HG03469 (cell line): ENCODE data around the gene RPS24.

Source experiments
- ATAC-seq: cut with Tn5 transposase; IDR thresholded peaks from one replicate; pipeline ENCODE4 v1.9.1; 2021; ENCODE audit warnings: mild to moderate bottlenecking, moderate library complexity, moderate number of reproducible peaks; ENCODE audit not compliant: unreplicated experiment

The RPS24 gene

DNA sequence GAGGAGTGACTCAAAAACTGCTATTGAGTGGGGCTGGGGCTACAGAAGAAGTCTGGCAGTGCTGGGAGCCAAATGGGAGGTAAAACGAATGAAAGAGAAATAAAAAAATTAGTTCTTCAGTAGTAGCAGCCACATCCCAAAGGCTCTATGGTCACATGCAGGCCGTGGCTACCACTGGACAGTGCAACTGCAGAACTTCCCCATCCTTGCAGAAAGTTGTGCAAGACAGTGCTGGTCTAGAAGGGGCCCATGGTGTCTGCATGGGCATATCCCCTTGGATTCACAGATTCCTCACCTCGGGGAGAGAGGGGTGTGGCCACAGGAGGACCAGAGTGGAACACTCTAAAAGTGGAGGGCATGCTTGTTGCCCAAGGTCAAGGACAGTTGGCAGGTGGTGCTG, 47.6 kb downstream of the RPS24 start:
- ATAC-seq = no peak

DNA sequence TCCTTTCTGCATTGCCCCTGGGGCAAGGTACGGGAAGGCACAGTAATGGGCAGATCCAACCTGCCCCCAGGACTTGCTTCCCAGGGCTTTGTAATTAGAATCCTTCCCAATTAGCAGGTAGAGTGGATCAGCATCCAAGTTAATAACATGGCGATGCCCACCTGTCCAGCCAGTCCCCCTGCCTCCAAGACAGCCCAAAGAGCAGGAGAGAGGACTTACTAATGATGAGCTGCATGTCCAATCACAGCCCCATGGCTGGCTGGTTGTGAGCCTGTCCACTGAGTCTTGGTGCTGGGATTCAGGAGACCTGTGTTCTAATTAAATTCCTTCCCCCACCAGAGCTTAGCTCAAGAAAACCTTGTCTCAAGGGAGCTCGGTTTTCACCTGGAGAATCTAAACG, 49.0 kb downstream of the RPS24 start:
- ATAC-seq = no peak
